Spleen (tissue), 11 donors: ENCODE data around the gene TMEM208. TPM values are rescaled to one million over a fixed set of nuclear protein-coding genes. Genes with fewer than 3 reads are reported as not detected.

ENCODE experiments used
- DNase-seq: peaks from one replicate; pipeline ENCODE4 v3.0.0-alpha.2; 2020
- H3K27ac ChIP-seq, 8 donors: fragments of 200-600 bp; sonication (generic) in 7 of 8; 1 replicate in 4 of 8; 2 replicates in 4 of 8; pipeline versions ENCODE4 v1.5.0 to v1.8.0; 2016 to 2021; ENCODE audit warnings: inconsistent platforms in 4 of 8, mild to moderate bottlenecking in 4 of 8, moderate library complexity in 1 of 8
- H3K27me3 ChIP-seq, 7 donors: fragments of 200-600 bp; sonication (generic) in 6 of 7; replicated peaks in 1 of 7; 1 replicate in 4 of 7; 2 replicates in 3 of 7; pipeline versions ENCODE4 v1.5.0 to v1.8.0; 2016 to 2021; ENCODE audit warnings: inconsistent platforms in 3 of 7, mild to moderate bottlenecking in 1 of 7
- H3K36me3 ChIP-seq, 6 donors: fragments of 200-600 bp; sonication (generic) in 5 of 6; 1 replicate in 4 of 6; 2 replicates in 2 of 6; pipeline versions ENCODE4 v1.5.0 to v1.8.0; 2016 to 2021; ENCODE audit warnings: inconsistent platforms in 2 of 6
- H3K4me1 ChIP-seq, 6 donors: fragments of 200-600 bp; sonication (generic) in 5 of 6; 1 replicate in 3 of 6; 2 replicates in 3 of 6; pipeline versions ENCODE4 v1.5.0 to v1.8.0; 2016 to 2021; ENCODE audit warnings: inconsistent platforms in 3 of 6
- H3K4me3 ChIP-seq, 8 donors: fragments of 200-600 bp; sonication (generic) in 7 of 8; 1 replicate in 4 of 8; 2 replicates in 4 of 8; pipeline versions ENCODE4 v1.5.0 to v1.8.0; 2016 to 2021; ENCODE audit warnings: inconsistent platforms in 4 of 8, mild to moderate bottlenecking in 4 of 8, moderate library complexity in 2 of 8
- H3K9me3 ChIP-seq, 8 donors: fragments of 200-600 bp; sonication (generic) in 7 of 8; 1 replicate in 4 of 8; 2 replicates in 4 of 8; pipeline versions ENCODE4 v1.5.0 to v1.8.0; 2016 to 2021; ENCODE audit warnings: inconsistent platforms in 4 of 8
- CTCF ChIP-seq, 11 experiments: fragments of 200-600 bp in 7 of 11; fragments of 450-650 bp in 4 of 11; sonication (generic) in 4 of 11; IDR thresholded peaks in 8 of 11; conservative IDR thresholded peaks in 3 of 11; 1 replicate in 7 of 11; 2 replicates in 4 of 11; pipeline versions ENCODE4 v1.4.0 to v1.8.0; 2016 to 2021; ENCODE audit warnings: antibody characterized with exemption in 11 of 11, inconsistent platforms in 4 of 11, mild to moderate bottlenecking in 1 of 11
- POLR2A ChIP-seq, 3 donors: fragments of 450-650 bp; IDR thresholded peaks; one replicate each; pipeline ENCODE4 v1.5.1; 2017; ENCODE audit warnings: antibody characterized with exemption in 3 of 3, mild to moderate bottlenecking in 1 of 3
- POLR2AphosphoS5 ChIP-seq, 3 donors: sonication (generic); formaldehyde crosslinking; IDR thresholded peaks; one replicate each; pipeline ENCODE4 v1.5.1; 2017; ENCODE audit warnings: antibody characterized with exemption in 3 of 3
- WGBS, 5 donors: extraction: QIAGEN DNeasy Blood & Tissue Kit in 3 of 5; methylation state at CpG; one replicate each; pipeline versions ENCODE4 v1.1.5 to v1.1.7; 2013 to 2018; 5-methylcytosine and 5-hydroxymethylcytosine counted together
- intact Hi-C: fragments of 100-400 bp; cut with DNase I; formaldehyde crosslinking; loops from one replicate; pipeline ENCODE4 v1.15.0; 2023; ENCODE audit warnings: low total_unique reads
- polyA plus RNA-seq, 3 donors: library from polyadenylated mRNA; stranded (reverse); fragments of 200-250 nt; gene quantifications; one replicate each; pipeline ENCODE4 v1.2.1, GENCODE V29; 2013
- total RNA-seq, 7 donors: library from RNA; depleted of rRNA in 3 of 7; stranded (reverse); fragments of >200 nt in 3 of 7; fragmentation: NEBNext Ultra II Directional in 4 of 7; extraction: Animal tissue kit (Norgen Biotek cat#: 25700) in 4 of 7; gene quantifications; one replicate each; pipeline versions ENCODE4 v1.1.0 to v1.2.1, GENCODE V29; 2016 to 2021
- donor health status: healthy with polysubstance abuse.
- donor health status: DM: no; HTN: no; CAD: no; lungs with moderate emphysema.
- donor health status: DM: no; HTN: no; CAD: no.
- donor health status: Bipolar disorder and iron deficiency.
- donor health status: healthy.
- donor health status: DM: no; HTN: no; CAD: no.
- donor health status: DM: yes; HTN: yes; CAD: no.

Gene TMEM208
- total and polyA plus RNA-seq, 10 donors = 28.1 to 68.7 (median 35.8) TPM

- Histone ChIP-seq H3K36me3 (peaks cover 0 to 90% (median 53%) of the 10 kb centered on the region in 6 donors), H3K4me3 (no peak overlapping the region), H3K27ac (no peak overlapping the region), H3K9me3 (no peaks in the 10 kb centered on the region), H3K4me1 (peaks cover 0 to 31% (median 5%) of the 10 kb centered on the region in 6 donors), H3K27me3 (no peaks in the 10 kb centered on the region)
- TF ChIP-seq CTCF (IDR thresholded peaks at IDR 0.05 in 8 of 11, conservative IDR thresholded peaks at IDR 0.05 in 3 of 11) (no peak), POLR2AphosphoS5 (IDR thresholded peaks at IDR 0.05) (peak in 1 of 3 donors; percentile 39)
- intact Hi-C loops = no loop called here
- WGBS, 5 donors = 88 to 93% (median 92%) methylated on average over 12 to 23 of the region's 23 CpGs
- no peak for DNase-seq
Observed at GRCh38 chr16:67202956-67203493, 23.9 kb upstream of the TMEM208 start.

- TF ChIP-seq POLR2AphosphoS5 (IDR thresholded peaks at IDR 0.05) = peak in 2 of 3 donors; percentile 16 to 57
- no peak for TF ChIP-seq CTCF (IDR thresholded peaks at IDR 0.05 in 8 of 11, conservative IDR thresholded peaks at IDR 0.05 in 3 of 11)
- no peak for TF ChIP-seq POLR2A (IDR thresholded peaks at IDR 0.05)
- H3K36me3 ChIP-seq = peaks cover 0 to 79% (median 43%) of the 10 kb centered on the region in 6 donors
- intact Hi-C loops = no loop called here
- no peak for DNase-seq
- no peaks in the 10 kb centered on the region for H3K9me3 ChIP-seq
- no peak overlapping the region for H3K4me3 ChIP-seq
- peaks cover 0 to 20% (median 0%) of the 10 kb centered on the region in 6 donors for H3K4me1 ChIP-seq
- no peak overlapping the region for H3K27ac ChIP-seq
- 68 to 81% (median 76%) methylated on average over 1 to 4 of the region's 4 CpGs for WGBS, 5 donors
- no peaks in the 10 kb centered on the region for H3K27me3 ChIP-seq
Observed at GRCh38 chr16:67204076-67204475, 22.9 kb upstream of the TMEM208 start.

GRCh38 chr16:67206129-67206837 is 20.6 kb upstream of the TMEM208 start:
- peaks cover 0 to 11% (median 0%) of the 10 kb centered on the region in 6 donors for H3K4me1 ChIP-seq

More at GRCh38 chr16:67206129-67206837, 20.6 kb upstream of the TMEM208 start:
- WGBS, 5 donors = 88 to 97% (median 96%) methylated on average over 7 to 8 of the region's 8 CpGs
- peaks cover 0 to 65% (median 29%) of the 10 kb centered on the region in 6 donors for H3K36me3 ChIP-seq
- no peak for DNase-seq
- TF ChIP-seq POLR2A (IDR thresholded peaks at IDR 0.05) = no peak
- no peak for TF ChIP-seq POLR2AphosphoS5 (IDR thresholded peaks at IDR 0.05)
- no peak for TF ChIP-seq CTCF (IDR thresholded peaks at IDR 0.05 in 8 of 11, conservative IDR thresholded peaks at IDR 0.05 in 3 of 11)
- H3K27me3 ChIP-seq = no peaks in the 10 kb centered on the region
- H3K27ac ChIP-seq = no peak overlapping the region
- intact Hi-C loops = no loop called here
- H3K4me3 ChIP-seq = no peak overlapping the region
- no peaks in the 10 kb centered on the region for H3K9me3 ChIP-seq
